Astrocyte (in vitro differentiated cells and primary cell): ENCODE data around the gene ZNF567. TPM values are rescaled to one million over a fixed set of nuclear protein-coding genes. Genes with fewer than 3 reads are reported as not detected.

Experiments used
- DNase-seq: peaks from one replicate; pipeline ENCODE4 v3.0.0-alpha.2; 2010; ENCODE audit warnings: low read depth
- FAIRE-seq: peaks from 2 replicates; lab custom pipeline; 2011; peaks lifted over from hg19 to GRCh38; lab: Jason Lieb, UNC
- H2AFZ ChIP-seq: 2 replicates; pipeline ENCODE4 v1.6.0; 2012; ENCODE audit warnings: low read depth, low read length, inconsistent platforms
- H3K27ac ChIP-seq: 2 replicates; pipeline ENCODE4 v1.5.1; 2011; ENCODE audit warnings: low read depth, low read length, inconsistent platforms
- H3K27me3 ChIP-seq: 2 replicates; pipeline ENCODE4 v1.6.0; 2011; ENCODE audit warnings: low read length, inconsistent platforms; ENCODE audit not compliant: insufficient read depth
- H3K36me3 ChIP-seq: 2 replicates; pipeline ENCODE4 v1.5.1; 2011; ENCODE audit warnings: low read length, inconsistent platforms; ENCODE audit not compliant: insufficient read depth
- H3K4me1 ChIP-seq: 2 replicates; pipeline ENCODE4 v1.5.1; 2011; ENCODE audit warnings: low read length, inconsistent platforms; ENCODE audit not compliant: insufficient read depth
- H3K4me2 ChIP-seq: 2 replicates; pipeline ENCODE4 v1.6.0; 2012; ENCODE audit warnings: low read length, inconsistent platforms
- H3K4me3 ChIP-seq: 2 replicates; pipeline ENCODE4 v1.5.1; 2011; ENCODE audit warnings: low read depth, mild to moderate bottlenecking, low read length, inconsistent platforms; ENCODE audit not compliant: insufficient read depth
- H3K79me2 ChIP-seq: 2 replicates; pipeline ENCODE4 v1.6.0; 2012; ENCODE audit warnings: mild to moderate bottlenecking, low read length, inconsistent platforms; ENCODE audit not compliant: insufficient read depth
- H3K9ac ChIP-seq: 2 replicates; pipeline ENCODE4 v1.6.0; 2012; ENCODE audit warnings: mild to moderate bottlenecking, low read length, inconsistent platforms
- H3K9me3 ChIP-seq: 2 replicates; pipeline ENCODE4 v1.5.1; 2012; ENCODE audit warnings: low read depth, mild to moderate bottlenecking, low read length, inconsistent platforms; ENCODE audit not compliant: insufficient read depth
- H4K20me1 ChIP-seq: 2 replicates; pipeline ENCODE4 v1.6.0; 2012; ENCODE audit warnings: low read length, inconsistent platforms; ENCODE audit not compliant: insufficient read depth
- H3K27ac Mint-ChIP-seq: one replicate; pipeline ENCODE4 v1.8.0; 2021; ENCODE audit warnings: mild to moderate bottlenecking, mixed read lengths; ENCODE audit not compliant: unreplicated experiment
- H3K27me3 Mint-ChIP-seq: one replicate; pipeline ENCODE4 v1.8.0; 2021; ENCODE audit warnings: low read depth, mixed read lengths; ENCODE audit not compliant: unreplicated experiment
- H3K36me3 Mint-ChIP-seq: one replicate; pipeline ENCODE4 v1.8.0; 2021; ENCODE audit warnings: low read depth, mixed read lengths; ENCODE audit not compliant: unreplicated experiment
- H3K4me1 Mint-ChIP-seq: one replicate; pipeline ENCODE4 v1.8.0; 2021; ENCODE audit warnings: low read depth, mixed read lengths; ENCODE audit not compliant: unreplicated experiment
- H3K4me3 Mint-ChIP-seq: one replicate; pipeline ENCODE4 v1.8.0; 2021; ENCODE audit warnings: mild to moderate bottlenecking, moderate library complexity, mixed read lengths; ENCODE audit not compliant: unreplicated experiment
- H3K9me3 Mint-ChIP-seq: one replicate; pipeline ENCODE4 v1.8.0; 2021; ENCODE audit warnings: mild to moderate bottlenecking, mixed read lengths; ENCODE audit not compliant: unreplicated experiment
- EZH2 ChIP-seq: IDR thresholded peaks from 2 replicates; pipeline ENCODE4 v1.6.1; 2012; ENCODE audit warnings: mild to moderate bottlenecking, low read length, inconsistent platforms; ENCODE audit not compliant: insufficient read depth
- total RNA-seq: library from RNA; stranded (reverse); gene quantifications from 2 replicates; pipeline ENCODE4 v1.2.1, GENCODE V29; 2021
- TF ChIP-seq, protein P1 (sequence below): IDR thresholded peaks from 2 replicates; pipeline ENCODE4 v1.5.1; 2011; ENCODE audit warnings: low read depth, mild to moderate bottlenecking, inconsistent platforms, low read length, moderate library complexity; ENCODE audit not compliant: insufficient read depth

Gene ZNF567
- total RNA-seq, 1 donor from 2014 or later: 7.1 TPM

DNA sequence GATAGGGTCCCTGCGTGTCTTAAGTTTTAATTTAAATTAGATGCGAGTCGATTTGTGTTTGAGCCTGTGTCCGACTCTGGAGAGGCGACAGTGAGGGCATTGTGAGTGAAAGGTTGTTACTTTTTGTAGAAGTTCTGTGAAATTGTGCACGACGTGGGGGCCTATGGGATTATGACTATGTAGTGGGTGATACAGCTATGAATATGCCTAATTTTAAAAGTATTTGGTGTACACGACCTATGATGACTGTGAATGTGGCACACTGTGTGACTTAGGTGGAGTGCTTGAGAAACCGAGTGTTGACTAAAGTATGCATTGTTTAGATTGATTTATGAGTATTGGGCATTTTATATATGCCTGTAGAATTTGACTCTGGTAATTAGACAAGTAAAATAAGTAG lies 646 bp downstream of the ZNF567 start:
- no peaks in the 10 kb centered on the region for H4K20me1 ChIP-seq
- Mint-ChIP-seq H3K36me3 (peaks cover 37% of the 10 kb centered on the region), H3K9me3 (peaks cover 17% of the 10 kb centered on the region), H3K4me3 (peak overlapping the region; percentile 97), H3K27ac (peak overlapping the region; percentile 90), H3K4me1 (peaks cover 6% of the 10 kb centered on the region), H3K27me3 (no peaks in the 10 kb centered on the region)
- H3K36me3 ChIP-seq: peaks cover 19% of the 10 kb centered on the region
- H3K79me2 ChIP-seq: peaks cover 44% of the 10 kb centered on the region
- H3K9ac ChIP-seq: peak overlapping the region; percentile 86
- peak overlapping the region; percentile 32 for H3K27ac ChIP-seq
- TF ChIP-seq EZH2: no peak
- TF ChIP-seq, protein P1, sequence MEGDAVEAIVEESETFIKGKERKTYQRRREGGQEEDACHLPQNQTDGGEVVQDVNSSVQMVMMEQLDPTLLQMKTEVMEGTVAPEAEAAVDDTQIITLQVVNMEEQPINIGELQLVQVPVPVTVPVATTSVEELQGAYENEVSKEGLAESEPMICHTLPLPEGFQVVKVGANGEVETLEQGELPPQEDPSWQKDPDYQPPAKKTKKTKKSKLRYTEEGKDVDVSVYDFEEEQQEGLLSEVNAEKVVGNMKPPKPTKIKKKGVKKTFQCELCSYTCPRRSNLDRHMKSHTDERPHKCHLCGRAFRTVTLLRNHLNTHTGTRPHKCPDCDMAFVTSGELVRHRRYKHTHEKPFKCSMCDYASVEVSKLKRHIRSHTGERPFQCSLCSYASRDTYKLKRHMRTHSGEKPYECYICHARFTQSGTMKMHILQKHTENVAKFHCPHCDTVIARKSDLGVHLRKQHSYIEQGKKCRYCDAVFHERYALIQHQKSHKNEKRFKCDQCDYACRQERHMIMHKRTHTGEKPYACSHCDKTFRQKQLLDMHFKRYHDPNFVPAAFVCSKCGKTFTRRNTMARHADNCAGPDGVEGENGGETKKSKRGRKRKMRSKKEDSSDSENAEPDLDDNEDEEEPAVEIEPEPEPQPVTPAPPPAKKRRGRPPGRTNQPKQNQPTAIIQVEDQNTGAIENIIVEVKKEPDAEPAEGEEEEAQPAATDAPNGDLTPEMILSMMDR: no peak
- FAIRE-seq (no peak), DNase-seq (no peak)
- peaks cover 10% of the 10 kb centered on the region for H3K9me3 ChIP-seq
- H3K27me3 ChIP-seq: no peaks in the 10 kb centered on the region
- H3K4me1 ChIP-seq: peaks cover 12% of the 10 kb centered on the region
- H2AFZ ChIP-seq: peak overlapping the region; percentile 99
- H3K4me3 ChIP-seq: peak overlapping the region; percentile 82
- peak overlapping the region; percentile 95 for H3K4me2 ChIP-seq

DNA sequence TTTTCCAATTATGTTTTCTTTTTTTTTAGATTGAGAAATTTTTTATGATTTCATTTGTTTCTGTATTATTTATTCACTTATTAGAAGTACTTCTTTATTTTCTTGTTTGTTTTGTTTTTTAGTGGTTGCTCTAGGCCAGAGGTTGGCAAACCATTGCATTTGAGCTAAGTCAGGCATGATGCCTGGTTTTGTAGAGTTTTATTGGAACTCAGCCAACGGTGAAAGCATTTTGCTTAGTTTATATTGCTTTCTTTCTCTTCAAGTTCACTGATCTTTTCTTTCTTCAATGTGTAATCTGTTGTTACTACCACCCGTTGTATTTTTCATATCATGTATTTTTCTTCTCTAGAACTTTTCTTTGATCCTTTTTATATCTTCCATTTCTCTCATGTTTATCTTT lies 19.7 kb downstream of the ZNF567 start:
- Mint-ChIP-seq H3K4me1 (no peaks in the 10 kb centered on the region), H3K27me3 (no peaks in the 10 kb centered on the region), H3K9me3 (peaks cover 54% of the 10 kb centered on the region), H3K27ac (no peak overlapping the region), H3K4me3 (no peak overlapping the region), H3K36me3 (peaks cover 58% of the 10 kb centered on the region)
- FAIRE-seq: no peak
- Histone ChIP-seq H2AFZ (no peak overlapping the region), H3K4me1 (no peaks in the 10 kb centered on the region), H3K36me3 (no peaks in the 10 kb centered on the region), H4K20me1 (peaks cover 4% of the 10 kb centered on the region), H3K4me3 (no peak overlapping the region), H3K79me2 (peaks cover 51% of the 10 kb centered on the region), H3K27me3 (no peaks in the 10 kb centered on the region), H3K9ac (no peak overlapping the region), H3K27ac (no peak overlapping the region), H3K4me2 (no peak overlapping the region), H3K9me3 (peaks cover 21% of the 10 kb centered on the region)
- TF ChIP-seq, protein P1: no peak
- TF ChIP-seq EZH2: no peak
- DNase-seq: no peak

DNA sequence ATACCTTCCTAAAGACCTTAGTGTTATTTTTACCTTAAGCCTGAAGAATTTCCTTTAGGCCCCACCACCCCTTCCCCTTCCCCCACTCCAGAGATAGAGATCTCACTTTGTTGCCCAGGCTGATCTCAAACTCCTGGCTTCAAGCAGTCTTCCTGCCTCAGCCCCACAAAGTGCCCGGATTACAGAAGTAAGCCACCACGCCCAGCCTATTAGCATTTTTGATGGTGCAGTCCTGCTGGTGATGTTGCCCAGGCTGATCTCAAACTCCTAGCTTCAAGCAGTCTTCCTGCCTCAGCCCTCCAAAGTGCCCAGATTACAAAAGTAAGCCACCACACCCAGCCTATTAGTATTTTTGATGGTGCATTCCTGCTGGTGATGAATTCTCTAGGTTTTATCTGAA lies 22.0 kb downstream of the ZNF567 start:
- Mint-ChIP-seq H3K4me3 (no peak overlapping the region), H3K36me3 (peaks cover 77% of the 10 kb centered on the region), H3K9me3 (peaks cover 67% of the 10 kb centered on the region), H3K4me1 (no peaks in the 10 kb centered on the region), H3K27ac (no peak overlapping the region), H3K27me3 (no peaks in the 10 kb centered on the region)
- no peaks in the 10 kb centered on the region for H3K4me1 ChIP-seq
- peaks cover 4% of the 10 kb centered on the region for H4K20me1 ChIP-seq
- no peaks in the 10 kb centered on the region for H3K27me3 ChIP-seq
- H2AFZ ChIP-seq: no peak overlapping the region
- FAIRE-seq (no peak), DNase-seq (no peak)
- H3K27ac ChIP-seq: no peak overlapping the region
- no peak for TF ChIP-seq EZH2
- TF ChIP-seq, protein P1: no peak
- H3K4me2 ChIP-seq: no peak overlapping the region
- peaks cover 37% of the 10 kb centered on the region for H3K9me3 ChIP-seq
- H3K9ac ChIP-seq: no peak overlapping the region
- H3K4me3 ChIP-seq: no peak overlapping the region
- peaks cover 51% of the 10 kb centered on the region for H3K79me2 ChIP-seq
- peaks cover 20% of the 10 kb centered on the region for H3K36me3 ChIP-seq
